IPS-NIHi7 (cell line): ENCODE measurements around the gene CEP104.

Source experiments
- DNase-seq: peaks from one replicate; pipeline ENCODE4 v3.0.0; 2012; ENCODE audit warnings: mixed read lengths; ENCODE audit errors: extremely low spot score

CEP104 gene

GRCh38 chr1:3799976-3800685 lies 56.9 kb downstream of the CEP104 start:
- DNase-seq: no peak

- peak; percentile 94 for DNase-seq
These were observed 60.6 kb downstream of the CEP104 start, which contains the start of gene LRRC47 for GRCh38 chr1:3796215-3797061. Gene LRRC47, minus strand, starts transcription at chr1:3796498. Its CDS starts 22 bp downstream, at chr1:3796476.

- no peak for DNase-seq
These were observed 61.4 kb downstream of the CEP104 start for GRCh38 chr1:3795453-3796214.

GRCh38 chr1:3790952-3791351 lies 66.1 kb downstream of the CEP104 start:
- no peak for DNase-seq

- no peak for DNase-seq
These were observed 66.5 kb downstream of the CEP104 start for GRCh38 chr1:3790500-3790923.

- DNase-seq: no peak
These were observed 67.3 kb downstream of the CEP104 start for GRCh38 chr1:3789421-3790300.

GRCh38 chr1:3788756-3789420 lies 68.1 kb downstream of the CEP104 start:
- DNase-seq: no peak

GRCh38 chr1:3787745-3788605 lies 69.0 kb downstream of the CEP104 start:
- no peak for DNase-seq

- DNase-seq: no peak
These were observed 69.7 kb downstream of the CEP104 start for GRCh38 chr1:3787349-3787715.

GRCh38 chr1:3786468-3787348 lies 70.3 kb downstream of the CEP104 start:
- DNase-seq: no peak

GRCh38 chr1:3785456-3786157 lies 71.4 kb downstream of the CEP104 start:
- DNase-seq: peak; percentile 75

- no peak for DNase-seq
These were observed 72.0 kb downstream of the CEP104 start for GRCh38 chr1:3785045-3785444.

GRCh38 chr1:3783651-3784474 lies 73.1 kb downstream of the CEP104 start:
- DNase-seq: no peak

- DNase-seq: no peak
These were observed 76.1 kb downstream of the CEP104 start for GRCh38 chr1:3780901-3781300.

- no peak for DNase-seq
These were observed 77.0 kb downstream of the CEP104 start for GRCh38 chr1:3779912-3780416.

- no peak for DNase-seq
These were observed 77.6 kb downstream of the CEP104 start for GRCh38 chr1:3779265-3779911.
